Suppressor macrophage treated with lipopolysaccharide for 1 hour (primary cell): ENCODE results near the gene MMP11.

Experiments used
- DNase-seq, 3 donors: peaks; one replicate each; pipeline ENCODE4 v3.0.0-alpha.2; 2020 to 2022

The MMP11 gene

DNA sequence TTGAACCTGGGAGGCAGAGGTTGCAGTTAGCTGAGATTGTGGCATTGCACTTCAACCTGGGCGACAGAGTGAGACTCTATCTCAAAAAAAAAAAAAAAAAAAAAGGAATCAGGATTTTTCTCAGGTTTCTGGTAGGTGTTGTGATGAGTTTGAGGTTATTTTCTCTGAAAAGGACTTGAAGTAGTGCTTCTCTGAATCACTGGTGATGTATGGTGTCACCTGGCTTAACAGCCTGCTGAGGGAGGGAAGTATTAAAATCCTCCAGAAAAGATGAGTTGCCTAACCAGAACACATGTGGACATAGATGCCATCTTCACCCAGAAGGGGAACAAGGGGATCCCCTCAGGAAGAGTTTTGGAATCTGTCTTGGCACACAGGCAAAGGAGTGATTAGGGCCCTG is 34.2 kb downstream of the MMP11 start:
- DNase-seq, result peak in 1 of 3 donors; percentile 5

DNA sequence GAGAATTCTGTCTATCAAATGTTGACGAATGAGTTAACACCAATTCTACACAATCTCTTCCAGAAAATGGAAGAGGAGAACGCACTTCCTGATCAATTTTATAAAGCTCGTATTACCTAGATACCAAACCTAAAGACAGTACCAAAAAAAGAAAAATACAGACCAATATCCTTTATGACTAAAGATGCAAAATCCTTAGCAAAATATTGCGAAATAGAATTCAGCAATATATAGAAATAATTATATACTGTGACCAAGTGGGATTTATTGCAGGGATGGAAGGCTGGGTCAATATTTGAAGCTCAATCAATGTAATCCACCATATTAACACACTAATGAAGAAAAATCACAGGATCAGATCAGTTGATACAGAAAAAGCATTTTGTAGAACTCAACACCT is 39.7 kb downstream of the MMP11 start:
- no peak for DNase-seq

DNA sequence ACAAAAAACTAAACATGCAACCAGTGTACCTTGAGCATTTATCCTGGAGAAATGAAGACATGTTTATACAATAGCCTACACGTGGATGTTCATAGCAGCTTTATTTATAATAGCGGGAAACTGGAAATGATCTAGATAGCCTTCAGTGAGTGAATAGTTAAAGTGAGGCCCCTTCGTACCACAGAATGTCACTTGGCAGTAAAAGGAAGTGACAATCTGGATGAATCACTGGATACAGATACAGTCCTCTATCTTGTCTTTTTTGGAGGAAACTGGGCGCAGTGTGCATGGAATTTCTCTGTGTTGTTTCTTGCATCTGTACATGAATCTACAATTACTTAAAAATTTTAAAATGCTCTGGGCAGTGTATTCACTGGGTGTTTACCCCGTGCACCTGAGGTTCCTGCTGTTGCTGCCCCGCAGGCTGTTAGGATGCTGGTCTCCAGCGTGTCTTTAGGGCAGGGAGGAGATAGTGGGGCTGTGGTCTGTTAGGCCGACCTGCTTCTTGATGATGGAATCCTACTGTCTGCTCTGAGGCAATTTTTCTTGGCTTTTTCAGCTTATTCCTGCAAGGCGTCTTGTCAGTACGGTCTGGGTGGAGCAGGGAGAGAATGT is 43.0 kb downstream of the MMP11 start:
- no peak for DNase-seq

DNA sequence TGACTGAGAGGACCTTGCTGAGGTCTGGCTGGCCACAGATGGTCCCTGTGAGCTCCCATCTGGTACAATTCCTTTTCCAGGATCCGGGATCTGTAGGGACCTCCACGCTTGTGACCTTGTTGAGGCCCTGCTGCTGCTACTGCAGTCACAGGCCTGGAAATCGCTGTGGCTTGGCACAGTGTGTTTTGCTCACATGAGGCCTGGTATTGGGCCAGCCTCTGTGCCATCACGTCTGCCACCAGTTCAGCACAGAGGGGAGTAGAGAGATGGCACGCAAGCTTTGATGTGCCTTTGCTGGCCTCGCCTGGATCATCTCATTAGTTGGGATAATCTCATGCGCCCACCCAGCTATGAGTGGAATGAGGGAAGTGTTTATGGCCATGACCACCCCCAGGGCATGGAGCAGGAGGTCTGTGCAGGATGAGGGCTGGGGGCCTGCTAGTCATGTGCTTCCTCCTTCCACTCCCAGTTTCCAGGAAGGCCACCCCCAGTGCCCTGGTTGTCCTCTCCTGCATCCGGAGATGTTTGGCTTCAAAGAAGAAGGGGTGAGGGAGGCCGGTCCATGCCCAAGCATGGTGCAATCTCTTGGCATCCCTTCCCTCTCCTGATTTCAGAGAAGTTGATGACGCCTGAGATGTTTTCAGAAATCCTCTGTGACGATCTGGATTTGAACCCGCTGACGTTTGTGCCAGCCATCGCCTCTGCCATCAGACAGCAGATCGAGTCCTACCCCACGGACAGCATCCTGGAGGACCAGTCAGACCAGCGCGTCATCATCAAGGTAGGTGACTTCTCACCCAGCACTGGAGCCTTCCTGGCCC is 43.7 kb downstream of the MMP11 start:
- no peak for DNase-seq

DNA sequence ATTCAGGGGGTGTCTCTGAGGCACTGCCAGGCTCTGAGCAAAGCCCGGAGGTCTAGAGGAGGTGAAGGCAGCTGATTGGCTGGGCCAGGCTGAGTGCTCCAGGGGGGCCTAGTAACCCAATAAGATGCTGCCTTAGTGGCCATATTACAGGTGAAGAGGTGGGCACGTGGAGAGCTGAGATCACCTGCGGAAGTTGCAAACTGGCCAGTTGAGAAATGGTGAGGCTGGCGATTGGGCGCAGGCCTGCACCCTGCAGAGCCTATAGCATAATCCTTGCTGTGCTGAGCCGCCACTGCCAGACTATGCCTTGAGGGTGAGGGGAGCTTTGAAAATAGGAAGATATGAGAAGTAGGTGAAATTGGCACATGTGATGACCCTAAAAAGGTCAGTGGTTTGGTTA is 44.5 kb downstream of the MMP11 start:
- DNase-seq, result no peak

DNA sequence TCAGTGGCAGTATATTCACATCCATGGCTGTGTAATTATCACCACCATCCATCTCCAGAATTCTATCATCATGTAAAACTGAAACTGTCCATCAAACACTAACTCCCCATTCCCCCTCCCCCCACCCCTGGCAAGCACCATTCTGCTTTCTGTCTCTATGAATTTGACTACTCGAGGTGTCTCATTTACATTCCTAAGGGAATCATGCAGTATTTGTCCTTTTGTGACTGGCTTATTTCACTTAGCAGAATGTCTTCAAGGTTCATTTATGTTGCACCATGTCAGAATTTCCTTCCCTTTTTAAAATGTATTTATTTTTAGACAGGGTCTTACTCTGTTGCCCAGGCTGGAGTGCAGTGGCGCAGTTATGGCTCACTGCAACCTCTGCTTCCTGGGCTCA is 45.9 kb downstream of the MMP11 start:
- no peak for DNase-seq

DNA sequence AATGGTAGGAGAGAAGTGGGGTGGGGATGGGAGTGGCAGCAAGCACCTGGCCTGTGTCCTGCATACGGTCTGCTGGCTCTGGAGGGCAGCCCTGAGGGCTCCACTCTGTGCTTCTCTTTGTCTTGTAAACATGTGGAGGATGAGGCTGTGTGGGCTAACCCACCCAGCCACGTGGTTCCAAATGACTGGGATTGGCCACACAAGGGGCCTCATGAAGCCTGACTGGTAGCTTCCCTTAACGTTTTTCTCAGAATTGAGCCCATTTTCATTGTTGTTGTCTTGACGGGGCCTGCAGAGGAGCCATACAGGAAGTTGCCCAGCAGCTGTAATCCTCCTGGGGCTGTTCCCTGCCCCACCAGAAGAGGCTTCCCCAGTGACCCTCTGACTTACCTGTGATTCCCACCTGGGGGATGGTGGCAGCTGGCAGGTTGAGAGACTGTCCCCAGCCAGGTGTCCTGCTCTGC is 48.1 kb downstream of the MMP11 start:
- DNase-seq, result no peak

DNA sequence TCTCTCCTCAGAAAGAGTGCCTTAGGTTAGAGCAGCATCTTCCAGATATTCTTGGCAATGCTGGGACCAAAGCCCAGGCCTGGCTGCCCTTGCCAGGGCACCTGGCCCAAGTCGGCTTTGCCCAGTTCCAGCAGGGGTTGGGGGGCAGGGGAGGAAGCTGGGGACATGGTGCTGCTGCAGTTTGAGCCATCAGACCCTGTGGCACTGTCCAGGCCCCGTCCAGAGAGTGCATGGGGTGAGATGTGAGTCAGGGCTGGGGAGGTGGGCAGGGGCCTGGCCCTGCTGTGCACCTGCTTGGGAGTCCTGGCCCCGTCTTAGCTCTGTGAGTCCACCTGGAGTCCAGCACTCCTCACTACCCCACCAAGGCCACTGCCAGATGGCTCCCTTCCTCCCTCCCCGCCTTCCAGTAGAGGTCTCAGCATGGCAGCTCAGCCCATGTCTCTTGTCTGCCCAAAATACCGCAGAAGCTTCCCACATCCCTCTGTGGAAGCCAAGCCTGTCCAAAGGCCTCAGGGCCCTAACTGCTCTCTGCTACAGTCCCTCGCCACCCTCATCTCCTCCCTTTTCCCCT is 49.5 kb downstream of the MMP11 start:
- no peak for DNase-seq

DNA sequence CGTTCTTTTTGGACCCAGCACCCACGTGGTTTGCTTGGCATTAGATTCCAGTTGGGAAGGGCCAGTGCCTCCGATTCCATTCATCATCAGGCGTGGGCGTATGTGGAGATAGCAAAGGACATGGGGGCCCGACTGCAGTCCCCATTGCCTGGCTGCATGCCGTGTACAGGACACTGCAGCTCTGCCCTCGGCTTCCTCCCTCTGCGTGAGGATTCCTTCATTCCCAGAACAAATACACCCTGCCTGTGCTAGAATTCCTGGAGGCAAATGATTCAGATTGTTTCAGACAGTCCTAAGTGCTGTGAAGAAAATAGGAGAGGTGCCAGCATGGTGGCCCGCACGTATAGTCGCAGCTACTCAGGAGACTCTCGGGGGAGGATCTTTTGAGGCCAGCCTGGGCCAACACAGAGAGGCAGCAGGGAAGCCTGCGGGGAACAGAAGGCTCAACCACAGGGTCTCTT is 50.7 kb downstream of the MMP11 start:
- no peak for DNase-seq

DNA sequence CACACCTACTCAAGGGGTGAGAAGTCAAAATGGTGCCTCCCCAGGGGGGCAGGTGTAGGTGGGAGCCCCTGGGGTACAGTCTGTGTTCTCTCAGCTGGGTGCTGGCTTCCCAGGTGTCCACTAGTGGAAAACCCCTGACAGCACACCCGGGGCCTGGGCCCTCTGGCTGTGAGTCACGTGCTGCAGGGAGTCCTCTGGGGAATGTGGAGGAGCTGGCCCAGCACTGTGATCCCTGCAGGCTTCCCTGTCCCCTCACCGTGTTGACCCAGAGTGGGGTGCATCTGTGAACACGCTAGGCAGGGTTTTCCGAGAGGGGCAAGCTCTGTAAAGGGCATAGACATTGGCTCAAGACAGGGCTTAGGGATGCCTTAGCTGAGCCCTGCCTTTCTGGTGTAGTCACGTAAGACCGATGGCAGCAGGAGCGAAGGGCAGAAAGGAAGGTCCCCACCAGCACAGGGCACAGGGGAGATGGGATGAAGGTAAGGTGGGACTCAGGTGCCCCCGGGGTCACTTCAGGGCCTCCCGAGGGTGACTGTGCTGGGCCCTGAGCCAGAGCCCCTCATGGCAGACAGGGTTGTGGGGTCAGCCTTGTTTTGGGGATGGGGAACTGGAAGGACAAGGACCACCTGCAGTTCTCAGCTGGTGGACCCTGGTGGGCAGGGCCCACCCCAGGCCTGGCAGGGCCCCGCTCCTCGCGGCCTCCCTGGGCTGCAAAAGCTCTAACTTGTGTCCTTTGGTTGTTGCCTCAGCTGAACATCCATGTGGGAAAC is 52.0 kb downstream of the MMP11 start:
- no peak for DNase-seq

DNA sequence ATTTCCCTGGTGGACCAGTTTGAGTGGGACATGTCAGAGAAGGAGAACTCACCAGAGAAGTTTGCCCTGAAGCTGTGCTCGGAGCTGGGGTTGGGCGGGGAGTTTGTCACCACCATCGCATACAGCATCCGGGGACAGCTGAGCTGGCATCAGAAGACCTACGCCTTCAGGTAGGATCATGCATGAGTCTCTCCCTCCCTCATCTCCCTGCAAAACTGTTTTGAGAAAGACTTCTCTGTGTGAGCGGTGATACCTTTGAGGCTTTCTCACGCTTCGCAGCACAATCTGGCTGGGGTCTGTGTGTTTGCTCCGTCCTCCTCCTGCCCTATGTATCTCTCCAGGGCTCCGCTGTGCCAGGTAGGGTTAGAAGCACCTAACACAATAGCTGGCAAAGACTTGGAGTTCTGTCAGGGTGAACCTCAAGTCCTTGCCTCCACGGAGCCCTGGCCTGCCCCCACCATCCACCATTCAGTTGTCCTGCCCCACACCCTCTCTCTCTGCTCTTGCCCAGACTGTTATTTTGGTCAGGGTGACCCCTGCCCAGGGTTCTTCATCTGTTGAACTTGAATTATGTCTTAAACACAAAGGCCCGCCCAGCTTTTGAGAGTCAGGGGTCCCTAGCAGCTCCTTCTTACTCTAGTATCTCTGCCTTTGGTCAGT is 52.7 kb downstream of the MMP11 start:
- no peak for DNase-seq

DNA sequence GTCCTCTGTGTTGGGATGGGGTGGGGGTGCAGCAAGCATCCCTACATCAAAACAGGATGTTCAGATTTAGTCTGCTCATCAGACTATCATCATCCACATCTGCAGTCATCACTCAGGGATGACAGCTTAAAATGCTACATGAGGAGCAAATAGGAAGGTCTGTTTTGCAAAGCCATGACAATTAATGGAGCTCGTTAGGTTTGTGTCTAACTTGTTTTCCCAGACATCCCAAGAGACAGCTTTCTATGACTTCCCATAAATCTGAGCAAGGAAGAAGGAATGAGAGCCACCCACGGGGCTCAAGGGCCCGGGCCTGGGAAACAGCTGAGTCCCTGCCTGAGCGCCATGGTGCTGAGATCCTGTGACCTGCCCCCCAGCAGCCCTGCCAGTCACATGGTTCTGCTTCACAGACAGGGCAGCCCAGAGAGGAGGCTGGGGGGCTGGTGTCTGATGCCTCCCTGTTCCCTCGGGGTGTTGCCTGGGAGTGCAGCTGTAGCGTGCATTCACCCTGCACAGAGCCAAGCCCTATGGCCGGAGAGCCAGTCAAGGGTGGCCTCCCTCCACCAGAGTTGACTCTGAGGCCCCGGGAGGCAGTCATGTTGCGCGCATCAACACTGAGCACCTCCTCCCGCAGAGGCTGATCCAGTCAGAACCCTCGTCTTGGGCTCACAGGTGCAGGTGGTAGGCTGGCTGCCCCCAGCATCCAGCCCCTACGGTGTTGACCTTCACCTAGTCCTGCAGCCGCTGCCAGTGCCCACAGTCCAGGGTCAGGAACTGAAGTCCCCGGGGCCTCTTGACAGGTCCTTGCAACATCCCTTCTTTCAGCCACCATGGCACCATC is 54.1 kb downstream of the MMP11 start:
- no peak for DNase-seq

DNA sequence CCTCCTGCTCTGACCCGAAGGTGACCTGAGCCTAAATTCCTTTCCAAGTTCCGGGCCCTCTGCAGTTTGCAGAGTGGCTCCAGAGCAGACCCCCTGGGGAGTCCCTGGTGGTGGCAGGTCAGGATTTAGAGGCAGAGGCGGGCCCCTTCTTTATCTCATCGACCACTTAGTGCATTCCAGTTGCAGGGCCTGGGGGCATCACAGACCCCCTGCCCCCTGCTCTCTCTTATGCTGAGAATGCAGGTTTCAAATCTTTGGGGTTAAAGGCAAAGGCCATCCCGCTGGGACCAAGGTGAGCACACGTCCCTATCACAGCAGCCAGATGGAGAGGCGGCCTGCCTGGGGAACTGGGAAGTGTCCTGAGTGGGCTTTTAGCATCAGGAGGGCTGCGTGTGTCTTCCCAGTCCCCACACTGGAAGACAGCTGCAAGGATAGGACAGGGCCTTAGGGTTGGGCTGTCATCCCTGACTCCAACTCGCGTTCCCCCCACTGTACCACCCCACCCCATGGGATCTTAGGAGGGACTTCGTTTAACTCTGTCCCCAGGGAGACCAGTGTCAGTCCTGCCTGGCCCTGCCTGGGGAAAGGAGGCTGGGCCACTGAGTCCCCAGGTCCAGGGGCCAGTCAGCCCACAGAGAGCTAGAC is 54.8 kb downstream of the MMP11 start:
- DNase-seq, result no peak

DNA sequence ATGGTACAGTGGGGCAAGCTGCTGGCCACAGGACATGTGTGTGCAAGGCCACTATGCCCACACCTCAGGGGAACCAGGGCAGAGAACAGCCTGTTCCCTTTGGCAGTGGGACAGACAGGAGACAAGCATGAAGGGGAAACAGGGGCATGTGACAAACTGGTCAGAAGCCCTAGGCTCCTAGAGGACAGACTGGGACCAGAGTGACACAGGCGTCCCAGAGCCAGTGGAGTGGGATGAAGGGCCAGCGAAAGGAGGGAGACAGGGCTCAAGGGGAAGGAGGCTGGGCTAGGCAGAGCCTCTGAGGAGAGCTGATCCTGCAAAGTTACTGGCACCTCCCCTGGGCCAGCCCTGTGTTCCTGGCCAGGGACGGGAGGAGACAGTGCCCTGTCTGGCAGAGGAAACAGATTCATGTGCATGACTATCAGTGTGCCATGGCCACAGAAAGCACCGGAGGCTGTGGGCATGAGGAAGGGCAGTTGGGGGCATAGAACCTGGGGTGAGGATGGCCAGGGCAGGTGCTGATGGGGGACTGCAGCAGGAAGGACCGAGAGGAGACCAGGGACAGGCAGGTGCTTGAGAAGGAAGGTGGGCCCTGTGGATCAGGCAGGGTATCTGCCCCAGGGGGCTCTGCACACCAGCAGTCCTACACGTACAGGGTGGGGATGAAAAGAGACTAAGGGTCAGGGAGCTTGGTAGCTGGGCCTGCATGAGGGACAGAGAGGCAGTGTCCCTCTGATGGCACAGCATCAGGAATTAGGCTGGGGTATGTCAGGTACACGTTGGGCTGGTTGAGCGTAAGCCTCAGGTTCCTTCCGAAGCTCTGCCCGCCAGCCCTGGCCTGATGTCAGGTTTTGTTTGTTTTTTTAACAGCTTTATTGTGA is 56.4 kb downstream of the MMP11 start:
- no peak for DNase-seq

DNA sequence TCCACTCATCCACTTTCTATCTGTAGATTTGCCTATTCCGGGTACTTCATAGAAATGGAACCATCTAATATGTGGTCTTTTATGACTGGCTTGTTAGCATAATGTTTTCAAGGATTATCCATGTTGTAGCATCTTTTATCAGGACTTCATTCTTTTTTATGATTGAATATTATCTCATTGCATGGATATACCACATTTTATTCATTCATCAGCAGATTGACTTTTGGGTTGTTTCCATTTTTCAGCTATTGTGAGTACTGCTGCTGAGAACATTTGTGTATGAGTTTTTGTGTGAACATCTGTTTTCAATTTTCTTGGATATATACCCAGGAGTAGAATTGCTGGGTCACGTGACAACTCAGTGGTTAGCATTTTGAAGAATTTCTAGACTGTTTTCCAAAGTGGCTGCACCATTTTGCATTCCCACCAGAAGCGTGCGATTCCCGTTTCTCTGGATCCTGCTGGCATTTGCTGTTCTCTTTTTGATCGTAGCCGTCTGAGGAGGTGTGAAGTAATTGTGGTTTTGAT is 57.3 kb downstream of the MMP11 start:
- DNase-seq, result no peak

DNA sequence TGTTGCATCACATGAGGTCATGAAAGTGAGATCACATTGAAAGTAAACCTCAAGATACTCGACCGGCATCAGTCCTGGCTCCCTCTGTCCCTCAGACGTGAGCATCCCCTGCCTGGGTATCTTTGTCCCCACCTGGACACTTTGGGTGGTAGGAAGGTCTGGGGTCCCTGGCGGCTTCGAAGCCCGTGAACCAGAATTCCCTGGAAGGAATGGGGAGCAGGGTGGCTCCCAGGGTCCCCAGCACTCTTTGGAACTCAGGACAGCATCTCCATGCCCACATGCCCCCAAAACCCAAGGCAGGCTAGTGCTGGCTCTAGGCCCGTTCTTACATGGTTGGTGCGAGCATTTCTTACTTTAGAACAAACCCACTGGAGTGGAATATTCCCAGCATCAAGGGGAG is 58.6 kb downstream of the MMP11 start:
- no peak for DNase-seq

DNA sequence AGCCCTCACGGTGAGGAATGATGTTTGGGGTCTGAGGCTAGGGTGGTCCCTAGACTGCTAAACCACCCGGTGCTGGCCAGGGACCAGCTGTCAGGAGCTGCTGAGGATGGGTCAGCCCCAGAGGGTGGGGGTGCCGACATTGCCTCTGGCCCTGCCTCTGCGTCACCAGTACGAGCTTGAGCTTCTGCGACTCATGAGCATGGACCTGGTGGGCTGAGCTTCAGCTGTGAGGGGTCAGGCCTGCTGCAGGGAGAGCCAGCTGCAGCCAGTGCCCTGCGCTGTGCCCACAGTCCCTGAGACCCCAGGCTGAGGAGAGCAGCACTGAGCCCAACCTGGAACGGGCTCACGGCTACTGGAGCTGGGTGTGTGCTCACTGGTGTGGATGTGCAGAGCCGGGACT is 59.1 kb downstream of the MMP11 start:
- no peak for DNase-seq

DNA sequence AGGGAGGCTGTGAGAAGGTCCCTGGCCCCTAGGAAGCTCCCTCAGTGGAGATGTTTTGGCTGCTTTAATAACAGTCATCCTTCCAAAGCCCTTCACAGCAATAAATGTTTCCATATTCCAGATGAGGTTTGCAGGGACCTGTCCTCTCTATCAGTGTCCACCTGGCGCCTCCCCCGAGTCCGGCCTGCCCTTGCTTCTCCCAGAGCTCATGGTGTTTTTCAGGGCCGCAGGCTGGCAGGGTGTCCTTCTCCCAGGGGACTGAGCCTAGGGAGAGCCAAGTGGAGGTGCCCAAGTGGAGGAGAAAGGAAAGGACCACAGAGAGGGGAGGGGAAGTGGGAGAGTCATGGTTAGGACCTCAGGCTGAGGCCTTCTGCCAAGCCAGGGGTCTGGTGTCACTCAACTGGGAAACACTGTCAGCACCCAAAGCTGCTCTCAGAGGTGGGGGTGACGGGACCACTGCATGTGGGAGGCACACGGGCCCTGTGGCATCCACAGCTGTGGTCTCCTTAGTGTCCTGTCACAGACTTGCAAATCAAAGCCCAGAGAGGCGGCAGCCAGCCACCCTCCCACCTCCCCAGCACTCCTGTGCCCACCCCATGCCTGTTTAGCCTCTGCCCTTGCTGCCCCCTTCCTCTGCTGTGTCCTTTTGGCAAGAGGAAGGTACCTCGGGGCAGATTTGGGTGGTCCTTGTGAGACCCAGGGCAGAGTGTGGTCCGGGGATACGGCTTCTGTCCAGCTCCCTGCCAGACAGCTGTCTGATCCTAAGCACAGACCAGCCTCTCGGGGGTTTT is 59.8 kb downstream of the MMP11 start:
- no peak for DNase-seq
